HepG2 (cell line): Measurements from ENCODE around the gene HRC. TPM values are rescaled to one million over a fixed set of nuclear protein-coding genes. Genes with fewer than 3 reads are reported as not detected.

ENCODE experiments used
- ARID5B ChIP-seq: IDR thresholded peaks from 2 replicates; pipeline ENCODE4 v1.4.0; 2020; ENCODE audit warnings: mild to moderate bottlenecking, missing genetic modification reagents
- ARNT2 ChIP-seq: sonication (generic); formaldehyde crosslinking; IDR thresholded peaks from 2 replicates; pipeline ENCODE4 v1.8.0; 2022; ENCODE audit warnings: mild to moderate bottlenecking, low read depth, missing genetic modification reagents, moderate library complexity
- ATF3 ChIP-seq: sonication (generic); formaldehyde crosslinking; IDR thresholded peaks from 2 replicates; pipeline ENCODE4 v1.4.0; 2020; ENCODE audit warnings: missing genetic modification reagents
- CAMTA2 ChIP-seq: sonication (generic); formaldehyde crosslinking; IDR thresholded peaks from 2 replicates; pipeline ENCODE4 v1.4.0; 2020; ENCODE audit warnings: mild to moderate bottlenecking, missing genetic modification reagents, borderline replicate concordance
- ERF ChIP-seq: IDR thresholded peaks from 2 replicates; pipeline ENCODE4 v1.6.1; 2018; ENCODE audit warnings: missing biosample characterization, missing genetic modification reagents
- HMG20B ChIP-seq: conservative IDR thresholded peaks from 2 replicates; pipeline ENCODE4 v1.6.1; 2016; ENCODE audit warnings: missing genetic modification reagents, missing compliant biosample characterization
- KAT7 ChIP-seq: IDR thresholded peaks from 2 replicates; pipeline ENCODE4 v1.6.1; 2018; ENCODE audit warnings: borderline replicate concordance, missing compliant biosample characterization
- KLF12 ChIP-seq: sonication (generic); formaldehyde crosslinking; IDR thresholded peaks from 2 replicates; pipeline ENCODE4 v1.4.0; 2020; ENCODE audit warnings: missing genetic modification reagents, borderline replicate concordance
- KMT2A ChIP-seq: sonication (generic); formaldehyde crosslinking; IDR thresholded peaks from 2 replicates; pipeline ENCODE4 v1.4.0; 2020; ENCODE audit warnings: missing genetic modification reagents
- MEF2D ChIP-seq: sonication (generic); formaldehyde crosslinking; IDR thresholded peaks from 2 replicates; pipeline ENCODE4 v1.5.1; 2020; ENCODE audit warnings: mild to moderate bottlenecking, missing genetic modification reagents
- NFKB2 ChIP-seq: sonication (generic); formaldehyde crosslinking; IDR thresholded peaks from 2 replicates; pipeline ENCODE4 v1.4.0; 2020; ENCODE audit warnings: missing genetic modification reagents, borderline replicate concordance
- PHF5A ChIP-seq: IDR thresholded peaks from one replicate; pipeline ENCODE4 v1.6.1; 2018; ENCODE audit warnings: low read depth, missing genetic modification reagents; ENCODE audit not compliant: unreplicated experiment
- PLRG1 ChIP-seq: fragments of 450-650 bp; conservative IDR thresholded peaks from 2 replicates; pipeline ENCODE4 v1.6.1; 2016
- POLR2AphosphoS2 ChIP-seq: IDR thresholded peaks from 2 replicates; pipeline ENCODE4 v1.6.1; 2011; ENCODE audit warnings: low read depth, low read length, improper control_type of control experiment
- SALL1 ChIP-seq: sonication (generic); formaldehyde crosslinking; IDR thresholded peaks from 2 replicates; pipeline ENCODE4 v1.8.0; 2022; ENCODE audit warnings: mild to moderate bottlenecking, missing genetic modification reagents
- SNAPC2 ChIP-seq: sonication (generic); formaldehyde crosslinking; IDR thresholded peaks from 2 replicates; pipeline ENCODE4 v1.8.1; 2022; ENCODE audit warnings: mild to moderate bottlenecking, missing genetic modification reagents
- TOPORS ChIP-seq: sonication (generic); formaldehyde crosslinking; IDR thresholded peaks from 2 replicates; pipeline ENCODE4 v1.8.0; 2023; ENCODE audit warnings: mild to moderate bottlenecking, missing genetic modification reagents
- ZBTB26 ChIP-seq: IDR thresholded peaks from 2 replicates; pipeline ENCODE4 v1.6.1; 2016; ENCODE audit warnings: missing compliant biosample characterization, missing genetic modification reagents, borderline replicate concordance
- ZC3H4 ChIP-seq: sonication (generic); formaldehyde crosslinking; IDR thresholded peaks from 2 replicates; pipeline ENCODE4 v1.4.0; 2020; ENCODE audit warnings: missing genetic modification reagents, borderline replicate concordance
- ZIK1 ChIP-seq: sonication (generic); formaldehyde crosslinking; IDR thresholded peaks from 2 replicates; pipeline ENCODE4 v1.5.0; 2020; ENCODE audit warnings: mild to moderate bottlenecking, low read depth, missing genetic modification reagents, borderline replicate concordance
- ZNF225 ChIP-seq: sonication (generic); formaldehyde crosslinking; IDR thresholded peaks from 2 replicates; pipeline ENCODE4 v1.4.0; 2020; ENCODE audit warnings: mild to moderate bottlenecking, missing genetic modification reagents
- ZNF335 ChIP-seq: sonication (generic); formaldehyde crosslinking; IDR thresholded peaks from 2 replicates; pipeline ENCODE4 v1.4.0; 2020; ENCODE audit warnings: missing genetic modification reagents
- ZNF713 ChIP-seq: sonication (generic); formaldehyde crosslinking; IDR thresholded peaks from 2 replicates; pipeline ENCODE4 v1.4.0; 2020; ENCODE audit warnings: mild to moderate bottlenecking, missing genetic modification reagents
- ZNF740 ChIP-seq: sonication (generic); formaldehyde crosslinking; IDR thresholded peaks from 2 replicates; pipeline ENCODE4 v1.4.0; 2020; ENCODE audit warnings: missing genetic modification reagents
- ZNF777 ChIP-seq: sonication (generic); formaldehyde crosslinking; IDR thresholded peaks from 2 replicates; pipeline ENCODE4 v1.4.0; 2020; ENCODE audit warnings: missing genetic modification reagents
- polyA plus RNA-seq, 8 experiments: library from polyadenylated mRNA; depleted of rRNA in 3 of 8; stranded (reverse) in 7 of 8; unstranded in 1 of 8; fragments of >200 nt; fragmentation: Illumina TruSeq in 4 of 8; extraction: Trizol in 4 of 8; gene quantifications; 2 replicates each; pipeline versions ENCODE4 v1.2.1 to v1.2.3, GENCODE V29; 2011 to 2016; ENCODE audit warnings: low read depth in 4 of 8, missing spikeins in 1 of 8, mixed read lengths in 1 of 8; ENCODE audit not compliant: insufficient read depth in 1 of 8
- total RNA-seq, 5 experiments: library from RNA; depleted of rRNA; stranded (reverse); fragments of >200 nt; fragmentation: Illumina TruSeq; extraction: Trizol; gene quantifications; 2 replicates each; pipeline ENCODE4 v1.2.3, GENCODE V29; 2016; ENCODE audit warnings: low read depth in 1 of 5

The HRC gene
- total and polyA plus RNA-seq, 2 of the 13 experiments (the other 11 are each of a cell fraction or from before 2014, with no cell fraction given) = 3.6 to 15.4 TPM

GRCh38 chr19:49119411-49120324 is 35.5 kb downstream of the HRC start, which contains the start of gene PPFIA3 (continued):
- peak; percentile 92 for TF ChIP-seq ZNF740 (CRISPR knock-in tag)
- TF ChIP-seq SALL1 (CRISPR knock-in tag) = peak; percentile 83
- peak; percentile 72; the same call in 1 of the 2 replicates for TF ChIP-seq ZIK1 (CRISPR knock-in tag)
- no peak; the same call in 1 of the 2 replicates for TF ChIP-seq ZNF225 (CRISPR knock-in tag)
- TF ChIP-seq MEF2D (CRISPR knock-in tag) = peak; percentile 24; the same call in 1 of the 2 replicates
- TF ChIP-seq ERF = peak; percentile 91
- TF ChIP-seq KLF12 (CRISPR knock-in tag) = 0 out of 2 replicates have a peak, but pooled peaks have one; percentile 49
- TF ChIP-seq KMT2A (CRISPR knock-in tag) = peak; percentile 61; the same call in 1 of the 2 replicates
- peak; percentile 88 for TF ChIP-seq ZNF777 (CRISPR knock-in tag)
- 0 out of 2 replicates have a peak, but pooled peaks have one; percentile 56 for TF ChIP-seq TOPORS
- no peak for TF ChIP-seq CAMTA2 (CRISPR knock-in tag)
- TF ChIP-seq SNAPC2 (CRISPR knock-in tag) = peak; percentile 67; the same call in 1 of the 2 replicates
- no peak for TF ChIP-seq PLRG1
- TF ChIP-seq ZNF335 (CRISPR knock-in tag) = peak; percentile 75; the same call in 1 of the 2 replicates
- no peak for TF ChIP-seq ZC3H4 (CRISPR knock-in tag)
- no peak for TF ChIP-seq ZNF713 (CRISPR knock-in tag)
- no peak for TF ChIP-seq KAT7
- TF ChIP-seq ARID5B = peak; percentile 69
- 0 out of 2 replicates have a peak, but pooled peaks have one; percentile 39 for TF ChIP-seq HMG20B (CRISPR knock-in tag)
- peak; percentile 84 for TF ChIP-seq ARNT2 (CRISPR knock-in tag)
- peak; percentile 88 for TF ChIP-seq ZBTB26 (CRISPR knock-in tag)
- TF ChIP-seq ATF3 (CRISPR knock-in tag) = 0 out of 2 replicates have a peak, but pooled peaks have one; percentile 33
- peak; percentile 83; the same call in 1 of the 2 replicates for TF ChIP-seq NFKB2
- TF ChIP-seq POLR2AphosphoS2 = no peak
- no peak for TF ChIP-seq PHF5A (CRISPR knock-in tag)
